ENCODE measurements around the gene TFCP2L1.

Gene TFCP2L1

GRCh38 chr2:121187982-121188411, 97.0 kb downstream of the TFCP2L1 start:
- TF ChIP-seq SPI1 (IDR thresholded peaks at IDR 0.05; ENCODE audit: borderline replicate concordance, low read depth) (no peak), CTCF (IDR thresholded peaks at IDR 0.05; ENCODE audit: insufficient read depth, low read length) (no peak), GABPA (IDR thresholded peaks at IDR 0.05; ENCODE audit: low read depth) (no peak), POLR2AphosphoS5 (IDR thresholded peaks at IDR 0.05; ENCODE audit: low read depth) (no peak)
- no peaks in the 10 kb centered on the region for H3K27me3 ChIP-seq (ENCODE audit: insufficient read depth, poor library complexity, severe bottlenecking)
- DNase-seq (ENCODE audit: low read depth in 1 of 2, low spot score in 1 of 2), result no peak
- no peak overlapping the region for H3K27ac ChIP-seq (replicated peaks)
- no peak overlapping the region for H3K4me3 ChIP-seq (replicated peaks; ENCODE audit: insufficient read depth, low read length)

GRCh38 chr2:121187351-121187981, 97.5 kb downstream of the TFCP2L1 start:
- H3K27ac ChIP-seq (replicated peaks), result no peak overlapping the region
- no peak for TF ChIP-seq SPI1 (IDR thresholded peaks at IDR 0.05; ENCODE audit: borderline replicate concordance, low read depth)
- TF ChIP-seq POLR2AphosphoS5 (IDR thresholded peaks at IDR 0.05; ENCODE audit: low read depth), result no peak
- no peak for TF ChIP-seq CTCF (IDR thresholded peaks at IDR 0.05; ENCODE audit: insufficient read depth, low read length)
- TF ChIP-seq REST (IDR thresholded peaks at IDR 0.05; ENCODE audit: insufficient replicate concordance, low read depth), result no peak
- TF ChIP-seq GABPA (IDR thresholded peaks at IDR 0.05; ENCODE audit: low read depth), result no peak
- H3K27me3 ChIP-seq (ENCODE audit: insufficient read depth, poor library complexity, severe bottlenecking), result no peaks in the 10 kb centered on the region
- no peak overlapping the region for H3K4me3 ChIP-seq (replicated peaks; ENCODE audit: insufficient read depth, low read length)
- no peak for DNase-seq (ENCODE audit: low read depth in 1 of 2, low spot score in 1 of 2)

- Histone ChIP-seq H3K4me3 (replicated peaks; ENCODE audit: insufficient read depth, low read length) (no peak overlapping the region), H3K27me3 (ENCODE audit: insufficient read depth, poor library complexity, severe bottlenecking) (no peaks in the 10 kb centered on the region), H3K27ac (replicated peaks) (no peak overlapping the region)
- no peak for TF ChIP-seq SPI1 (IDR thresholded peaks at IDR 0.05; ENCODE audit: borderline replicate concordance, low read depth)
- no peak for TF ChIP-seq CTCF (IDR thresholded peaks at IDR 0.05; ENCODE audit: insufficient read depth, low read length)
- no peak for TF ChIP-seq POLR2AphosphoS5 (IDR thresholded peaks at IDR 0.05; ENCODE audit: low read depth)
- DNase-seq (ENCODE audit: low read depth in 1 of 2, low spot score in 1 of 2), result no peak
Measured at GRCh38 chr2:121186261-121186660, 98.7 kb downstream of the TFCP2L1 start.

- DNase-seq (ENCODE audit: low read depth in 1 of 2, low spot score in 1 of 2), result no peak
- no peak for TF ChIP-seq CTCF (IDR thresholded peaks at IDR 0.05; ENCODE audit: insufficient read depth, low read length)
- TF ChIP-seq POLR2AphosphoS5 (IDR thresholded peaks at IDR 0.05; ENCODE audit: low read depth), result no peak
- TF ChIP-seq REST (IDR thresholded peaks at IDR 0.05; ENCODE audit: insufficient replicate concordance, low read depth), result no peak
- TF ChIP-seq SPI1 (IDR thresholded peaks at IDR 0.05; ENCODE audit: borderline replicate concordance, low read depth), result no peak
- no peak for TF ChIP-seq GABPA (IDR thresholded peaks at IDR 0.05; ENCODE audit: low read depth)
- Histone ChIP-seq H3K27me3 (ENCODE audit: insufficient read depth, poor library complexity, severe bottlenecking) (peaks cover 3% of the 10 kb centered on the region), H3K27ac (replicated peaks) (no peak overlapping the region), H3K4me3 (replicated peaks; ENCODE audit: insufficient read depth, low read length) (no peak overlapping the region)
Measured at GRCh38 chr2:121185571-121186074, 99.4 kb downstream of the TFCP2L1 start.
